KG1 (cell line): ENCODE measurements around the gene RPL11.
A peak's percentile ranks its signal among the peaks of the same experiment; 100 is the strongest.
"Not testable (repeated sequence)": the region's sequence is repeated elsewhere in the genome, so short reads cannot be mapped to it uniquely, and the experiment has no call there.

Experiments used
- DNase-seq: peaks from one replicate; lab custom pipeline; 2025; lab: John Stamatoyannopoulos, UW

Gene RPL11

GRCh38 chr1:23691499-23692307 lies at the start of gene RPL11:
Gene RPL11, plus strand, starts transcription at chr1:23691806. Its CDS starts 18 bp downstream, at chr1:23691824.
- DNase-seq = peak; percentile 66

- DNase-seq = no peak
Observed at GRCh38 chr1:23643736-23644554, 47.7 kb upstream of the RPL11 start.

GRCh38 chr1:23644555-23644866 lies 47.1 kb upstream of the RPL11 start:
- no peak for DNase-seq

- no peak for DNase-seq
Observed at GRCh38 chr1:23645338-23645737, 46.3 kb upstream of the RPL11 start.

- DNase-seq = no peak
Observed at GRCh38 chr1:23646091-23646490, 45.5 kb upstream of the RPL11 start.

- no peak for DNase-seq
Observed at GRCh38 chr1:23646541-23646940, 45.1 kb upstream of the RPL11 start.

GRCh38 chr1:23648576-23648975 lies 43.0 kb upstream of the RPL11 start:
- no peak for DNase-seq

- not testable (repeated sequence) for DNase-seq
Observed at GRCh38 chr1:23649157-23649556, 42.4 kb upstream of the RPL11 start.

GRCh38 chr1:23650344-23650990 lies 41.1 kb upstream of the RPL11 start:
- no peak for DNase-seq

- DNase-seq = no peak
Observed at GRCh38 chr1:23651069-23651808, 40.4 kb upstream of the RPL11 start.

- no peak for DNase-seq
Observed at GRCh38 chr1:23657659-23658275, 33.8 kb upstream of the RPL11 start.

GRCh38 chr1:23660671-23661070 lies 30.9 kb upstream of the RPL11 start:
- DNase-seq = no peak

- no peak for DNase-seq
Observed at GRCh38 chr1:23661887-23662286, 29.7 kb upstream of the RPL11 start.

- DNase-seq = no peak
Observed at GRCh38 chr1:23664837-23665795, 26.5 kb upstream of the RPL11 start.

- DNase-seq = no peak
Observed at GRCh38 chr1:23667411-23667810, 24.2 kb upstream of the RPL11 start.

GRCh38 chr1:23670709-23671108 lies 20.9 kb upstream of the RPL11 start:
- no peak for DNase-seq

GRCh38 chr1:23673086-23673813 lies 18.4 kb upstream of the RPL11 start:
- no peak for DNase-seq

GRCh38 chr1:23679815-23680214 lies 11.8 kb upstream of the RPL11 start:
- DNase-seq = no peak

GRCh38 chr1:23682946-23683345 lies 8.7 kb upstream of the RPL11 start:
- no peak for DNase-seq

GRCh38 chr1:23684415-23684814 lies 7.2 kb upstream of the RPL11 start:
- DNase-seq = no peak
